HG02678 (cell line): ENCODE measurements around the gene KCNK16.

Experiments
- ATAC-seq: cut with Tn5 transposase; IDR thresholded peaks from one replicate; pipeline ENCODE4 v1.9.1; 2021; ENCODE audit warnings: mild to moderate bottlenecking, moderate library complexity; ENCODE audit not compliant: unreplicated experiment

The KCNK16 gene

GRCh38 chr6:39322306-39322850, at the start of gene KCNK16:
TSS of gene KCNK16 (minus strand) at chr6:39322702. CDS start at chr6:39322540, 162 bp downstream.
- no peak for ATAC-seq

- ATAC-seq = no peak
These were observed 47.9 kb upstream of the KCNK16 start for GRCh38 chr6:39370390-39370789.

GRCh38 chr6:39369987-39370386, 47.5 kb upstream of the KCNK16 start:
- no peak for ATAC-seq

GRCh38 chr6:39367700-39368099, 45.2 kb upstream of the KCNK16 start:
- ATAC-seq = no peak

- ATAC-seq = no peak
These were observed 44.6 kb upstream of the KCNK16 start for GRCh38 chr6:39366931-39367618.

- ATAC-seq = no peak
These were observed 43.0 kb upstream of the KCNK16 start for GRCh38 chr6:39365281-39366074.

GRCh38 chr6:39363280-39363679, 40.8 kb upstream of the KCNK16 start:
- ATAC-seq = no peak

GRCh38 chr6:39362487-39362865, 40.0 kb upstream of the KCNK16 start:
- no peak for ATAC-seq

GRCh38 chr6:39361657-39362486, 39.4 kb upstream of the KCNK16 start:
- peak; percentile 72 for ATAC-seq

GRCh38 chr6:39360378-39360777, 37.9 kb upstream of the KCNK16 start:
- ATAC-seq = no peak

GRCh38 chr6:39357998-39358686, 35.6 kb upstream of the KCNK16 start:
- ATAC-seq = no peak

- no peak for ATAC-seq
These were observed 31.3 kb upstream of the KCNK16 start for GRCh38 chr6:39353698-39354315.

GRCh38 chr6:39350723-39351505, 28.4 kb upstream of the KCNK16 start:
- ATAC-seq = no peak

- ATAC-seq = no peak
These were observed 26.2 kb upstream of the KCNK16 start for GRCh38 chr6:39348740-39349139.

GRCh38 chr6:39347906-39348585, 25.5 kb upstream of the KCNK16 start:
- peak; percentile 60 for ATAC-seq

GRCh38 chr6:39347206-39347605, 24.7 kb upstream of the KCNK16 start:
- ATAC-seq = no peak

- no peak for ATAC-seq
These were observed 22.3 kb upstream of the KCNK16 start for GRCh38 chr6:39344821-39345280.

- peak; percentile 2 for ATAC-seq
These were observed 20.9 kb upstream of the KCNK16 start for GRCh38 chr6:39343396-39343870.
